CD14-positive monocyte (primary cell): Measurements from ENCODE around the gene POLA1. TPM values are rescaled to one million over a fixed set of nuclear protein-coding genes. Genes with fewer than 3 reads are reported as not detected.

Experiments
- DNase-seq, 3 donors: peaks; one replicate each; pipeline ENCODE4 v3.0.0-alpha.2; 2011 to 2022
- H2AFZ ChIP-seq: 2 replicates; pipeline ENCODE4 v1.6.0; 2012; ENCODE audit warnings: mild to moderate bottlenecking, low read depth, low read length, inconsistent platforms; ENCODE audit not compliant: insufficient read depth, poor library complexity, severe bottlenecking
- H3K27ac ChIP-seq, 2 donors: 1 replicate in 1 of 2; 2 replicates in 1 of 2; pipeline ENCODE4 v1.5.1; 2012 to 2013; ENCODE audit warnings: low read length in 2 of 2, control low read depth in 1 of 2, inconsistent platforms in 1 of 2, low read depth in 1 of 2, mild to moderate bottlenecking in 1 of 2
- H3K27me3 ChIP-seq, 2 donors: one replicate each; pipeline versions ENCODE4 v1.6.0 to v1.6.1; 2011 to 2013; ENCODE audit warnings: low read length in 2 of 2; ENCODE audit not compliant: control insufficient read depth in 2 of 2, insufficient read depth in 2 of 2
- H3K36me3 ChIP-seq, 2 donors: replicated peaks in 1 of 2; 1 replicate in 1 of 2; 2 replicates in 1 of 2; pipeline versions ENCODE4 v1.5.1 to v1.6.1; 2012 to 2013; ENCODE audit warnings: low read length in 2 of 2, control low read depth in 1 of 2, inconsistent platforms in 1 of 2, mild to moderate bottlenecking in 1 of 2; ENCODE audit not compliant: insufficient read depth in 2 of 2, control insufficient read depth in 1 of 2
- H3K4me1 ChIP-seq, 2 donors: 1 replicate in 1 of 2; 2 replicates in 1 of 2; pipeline versions ENCODE4 v1.5.1 to v1.6.1; 2012 to 2013; ENCODE audit warnings: low read length in 2 of 2, control low read depth in 1 of 2, inconsistent platforms in 1 of 2, mild to moderate bottlenecking in 1 of 2, moderate library complexity in 1 of 2; ENCODE audit not compliant: insufficient read depth in 2 of 2, control insufficient read depth in 1 of 2
- H3K4me2 ChIP-seq: replicated peaks from 2 replicates; pipeline ENCODE3; 2012; ENCODE audit warnings: low read length, moderate library complexity, mild to moderate bottlenecking; ENCODE audit not compliant: poor library complexity, severe bottlenecking; ENCODE audit errors: extremely low read depth
- H3K4me3 ChIP-seq, 3 experiments: fragments of 200-600 bp in 1 of 3; sonication (generic) in 1 of 3; replicated peaks in 1 of 3; 1 replicate in 2 of 3; 2 replicates in 1 of 3; pipeline ENCODE4 v1.5.1; 2011 to 2013; ENCODE audit warnings: low read length in 3 of 3, mild to moderate bottlenecking in 3 of 3, control low read depth in 2 of 3, low read depth in 2 of 3, inconsistent platforms in 1 of 3, moderate library complexity in 1 of 3
- H3K79me2 ChIP-seq: 2 replicates; pipeline ENCODE4 v1.6.0; 2012; ENCODE audit warnings: mild to moderate bottlenecking, control low read depth, inconsistent platforms, low read length, moderate library complexity; ENCODE audit not compliant: insufficient read depth
- H3K9ac ChIP-seq: 2 replicates; pipeline ENCODE4 v1.6.0; 2017; ENCODE audit warnings: low read length, mild to moderate bottlenecking; ENCODE audit not compliant: insufficient read depth, poor library complexity, severe bottlenecking
- H3K9me3 ChIP-seq, 2 donors: replicated peaks in 1 of 2; 1 replicate in 1 of 2; 2 replicates in 1 of 2; pipeline versions ENCODE4 v1.5.1 to v1.6.1; 2012 to 2013; ENCODE audit warnings: low read length in 2 of 2, control low read depth in 1 of 2; ENCODE audit not compliant: control insufficient read depth in 1 of 2, insufficient read depth in 1 of 2
- H4K20me1 ChIP-seq: 2 replicates; pipeline ENCODE4 v1.6.0; 2012; ENCODE audit warnings: mild to moderate bottlenecking, low read length, control low read depth, moderate library complexity; ENCODE audit not compliant: insufficient read depth
- H3K27ac Mint-ChIP-seq, 7 donors: one replicate each; pipeline ENCODE4 v1.8.0; 2020; ENCODE audit warnings: mild to moderate bottlenecking in 7 of 7, mixed read lengths in 7 of 7, moderate library complexity in 6 of 7, inconsistent platforms in 2 of 7
- H3K27me3 Mint-ChIP-seq, 3 donors: one replicate each; pipeline ENCODE4 v1.8.0; 2021 to 2022; ENCODE audit warnings: low read depth in 3 of 3, mild to moderate bottlenecking in 3 of 3, mixed read lengths in 3 of 3, moderate library complexity in 3 of 3, inconsistent platforms in 1 of 3
- H3K36me3 Mint-ChIP-seq, 2 donors: one replicate each; pipeline ENCODE4 v1.8.0; 2020; ENCODE audit warnings: mixed read lengths in 2 of 2, inconsistent platforms in 1 of 2, mild to moderate bottlenecking in 1 of 2
- H3K4me1 Mint-ChIP-seq: one replicate; pipeline ENCODE4 v1.8.0; 2020; ENCODE audit warnings: mild to moderate bottlenecking, mixed read lengths
- H3K4me3 Mint-ChIP-seq, 2 donors: one replicate each; pipeline ENCODE4 v1.8.0; 2020; ENCODE audit warnings: mild to moderate bottlenecking in 2 of 2, mixed read lengths in 2 of 2, moderate library complexity in 1 of 2
- H3K9me3 Mint-ChIP-seq, 7 donors: one replicate each; pipeline ENCODE4 v1.8.0; 2020 to 2022; ENCODE audit warnings: mixed read lengths in 7 of 7, mild to moderate bottlenecking in 6 of 7, moderate library complexity in 6 of 7, inconsistent platforms in 2 of 7
- CTCF ChIP-seq: fragments of 200-600 bp; IDR thresholded peaks from one replicate; pipeline ENCODE4 v1.8.0; 2022; ENCODE audit warnings: antibody characterized with exemption, mild to moderate bottlenecking
- WGBS: methylation state at CpG from one replicate; pipeline ENCODE4 v1.1.5; 2013; ENCODE audit warnings: missing lambda C conversion rate; ENCODE audit not compliant: insufficient coverage; 5-methylcytosine and 5-hydroxymethylcytosine counted together
- intact Hi-C, 2 donors: fragments of 100-400 bp; cut with micrococcal nuclease; formaldehyde crosslinking; loops; one replicate each; pipeline versions ENCODE4 v1.15.0 to v1.15.1; 2023
- polyA plus RNA-seq, 3 donors: library from polyadenylated mRNA; depleted of rRNA in 1 of 3; unstranded in 2 of 3; stranded (reverse) in 1 of 3; fragments of 300-500 nt in 2 of 3; fragments of >200 nt in 1 of 3; fragmentation: Illumina TruSeq in 2 of 3; gene quantifications; 1 replicate in 2 of 3; 2 replicates in 1 of 3; pipeline ENCODE4 v1.2.3, GENCODE V29; 2012 to 2021

The POLA1 gene
- polyA plus RNA-seq, 3 donors: 1.2 to 1.4 (median 1.3) TPM

- H3K4me1 ChIP-seq: peaks cover 12 to 18% of the 10 kb centered on the region in 2 donors
- intact Hi-C loops: no loop called here
- H2AFZ ChIP-seq: peak overlapping the region; percentile 41
- no peak overlapping the region for H3K27ac Mint-ChIP-seq
- peaks cover 32% of the 10 kb centered on the region for H3K4me1 Mint-ChIP-seq
- no peaks in the 10 kb centered on the region for H3K36me3 ChIP-seq
- peaks cover 0 to 56% (median 34%) of the 10 kb centered on the region in 7 donors for H3K9me3 Mint-ChIP-seq
- no peak overlapping the region for H3K27ac ChIP-seq
- peak overlapping the region; percentile 71 to 86 for H3K4me3 Mint-ChIP-seq
- peak overlapping the region; percentile 61 for H3K4me2 ChIP-seq
- H4K20me1 ChIP-seq: no peaks in the 10 kb centered on the region
- peaks cover 0 to 6% of the 10 kb centered on the region in 2 donors for H3K36me3 Mint-ChIP-seq
- H3K27me3 ChIP-seq: peaks cover 69 to 94% of the 10 kb centered on the region in 2 donors
- peak overlapping the region in 1 of 3 experiments; percentile 57 for H3K4me3 ChIP-seq
- peak; percentile 6 to 23 (median 7) for DNase-seq
- under 1% methylated on average over 95 of the region's 105 CpGs for WGBS
- no peak for TF ChIP-seq CTCF
- H3K27me3 Mint-ChIP-seq: peaks cover 82 to 94% (median 92%) of the 10 kb centered on the region in 3 donors
- H3K9me3 ChIP-seq: peaks cover 0 to 59% of the 10 kb centered on the region in 2 donors
- H3K9ac ChIP-seq: no peak overlapping the region
- H3K79me2 ChIP-seq: no peaks in the 10 kb centered on the region
Measured at GRCh38 chrX:25012793-25013631, 319.3 kb downstream of the POLA1 start.

DNA sequence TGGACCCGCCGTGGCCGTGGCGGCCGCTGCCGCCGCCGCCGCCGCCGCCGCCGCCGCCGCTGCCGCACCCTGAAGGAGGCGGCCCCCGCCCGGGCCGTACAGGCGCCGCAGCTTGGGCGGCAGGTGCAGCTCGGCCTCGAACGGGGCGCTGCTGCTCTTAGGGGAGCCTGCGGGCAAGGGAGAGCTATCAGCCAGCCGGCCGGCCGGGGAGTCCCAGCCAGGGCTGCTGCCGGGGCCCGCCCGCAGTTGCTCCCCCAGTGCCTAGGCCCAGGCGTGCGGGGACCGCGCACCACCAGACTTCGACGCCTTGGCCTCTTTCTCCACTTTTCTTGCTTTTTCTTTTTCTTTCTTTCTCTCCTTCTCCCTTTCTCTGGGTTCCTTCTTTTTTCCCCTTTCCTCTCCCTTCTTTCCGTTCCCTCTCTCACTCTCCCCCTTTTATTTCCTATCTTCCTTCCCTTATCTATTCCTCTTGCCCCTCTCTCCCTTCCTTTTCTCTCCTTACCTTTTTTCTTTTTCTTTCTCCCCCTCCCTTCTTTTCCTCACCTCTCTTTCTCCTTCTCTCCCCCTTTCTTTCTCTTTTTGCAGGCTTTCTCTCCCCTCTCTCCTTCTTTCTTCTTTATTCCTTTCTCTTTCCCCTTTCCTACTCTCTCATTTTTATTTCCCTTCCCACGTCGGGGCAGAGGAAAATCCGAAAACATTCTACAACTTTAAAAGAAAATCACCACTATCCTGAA, 320.1 kb downstream of the POLA1 start:
- Histone ChIP-seq H3K4me1 (peaks cover 12 to 18% of the 10 kb centered on the region in 2 donors), H4K20me1 (no peaks in the 10 kb centered on the region), H3K9ac (no peak overlapping the region), H2AFZ (no peak overlapping the region), H3K4me3 (no peak overlapping the region), H3K27me3 (peaks cover 67 to 93% of the 10 kb centered on the region in 2 donors), H3K79me2 (no peaks in the 10 kb centered on the region), H3K9me3 (peaks cover 0 to 59% of the 10 kb centered on the region in 2 donors), H3K36me3 (no peaks in the 10 kb centered on the region), H3K4me2 (peak overlapping the region; percentile 19), H3K27ac (no peak overlapping the region)
- Mint-ChIP-seq H3K27me3 (peaks cover 81 to 92% (median 91%) of the 10 kb centered on the region in 3 donors), H3K36me3 (peaks cover 0 to 6% of the 10 kb centered on the region in 2 donors), H3K4me3 (peak overlapping the region; percentile 62 to 86), H3K27ac (no peak overlapping the region), H3K9me3 (peaks cover 0 to 53% (median 34%) of the 10 kb centered on the region in 7 donors), H3K4me1 (peaks cover 32% of the 10 kb centered on the region)
- no peak for DNase-seq
- intact Hi-C loops: no loop called here
- no peak for TF ChIP-seq CTCF
- under 1% methylated on average over 34 of the region's 44 CpGs for WGBS
